Panc1 (cell line): Measurements from ENCODE around the gene KCNH5. TPM values are rescaled to one million over a fixed set of nuclear protein-coding genes. Genes with fewer than 3 reads are reported as not detected.

ENCODE experiments used
- ATAC-seq: fragments of 200-7000 bp; cut with Tn5 transposase; 2 replicates; pipeline ENCODE4 v1.9.1; 2020; ENCODE audit warnings: mild to moderate bottlenecking, moderate library complexity
- BruUV-seq: library from RNA; stranded (reverse); fragments of 400-500 nt; replicated peaks from 2 replicates; lab custom pipeline; 2021; lab: Mats Ljungman, UMichigan
- CTCF ChIA-PET: fragments of 300-600 bp; sonication (Branson Sonifier 250); formaldehyde crosslinking; loops from one replicate; lab custom pipeline; 2022; ENCODE audit warnings: antibody characterized with exemption; lab: Charles Lee
- POLR2A ChIA-PET: fragments of 300-600 bp; sonication (Branson Sonifier 250); formaldehyde crosslinking; loops from one replicate; lab custom pipeline; 2022; ENCODE audit warnings: antibody characterized with exemption; lab: Charles Lee
- DNase-seq: peaks from one replicate; pipeline ENCODE4 v3.0.0-alpha.2; 2010; ENCODE audit warnings: low read depth, low spot score
- H3K27ac ChIP-seq: 2 replicates; pipeline ENCODE4 v1.5.1; 2011; ENCODE audit warnings: mild to moderate bottlenecking, low read length, inconsistent platforms
- H3K27me3 ChIP-seq: fragments of 200-500 bp; sonication (Bioruptor generic); 2 replicates; pipeline ENCODE4 v1.6.0; 2014; ENCODE audit warnings: low read length, inconsistent platforms; ENCODE audit not compliant: control insufficient read depth, insufficient read depth
- H3K36me3 ChIP-seq: fragments of 200-500 bp; sonication (Bioruptor generic); 2 replicates; pipeline ENCODE4 v1.5.1; 2014; ENCODE audit warnings: inconsistent platforms, mild to moderate bottlenecking, low read length, moderate library complexity; ENCODE audit not compliant: control insufficient read depth, insufficient read depth
- H3K4me1 ChIP-seq: 2 replicates; pipeline ENCODE4 v1.5.1; 2011; ENCODE audit warnings: inconsistent platforms, mild to moderate bottlenecking, low read length, moderate library complexity; ENCODE audit not compliant: control insufficient read depth, insufficient read depth
- H3K4me3 ChIP-seq, 2 experiments: 2 replicates each; pipeline ENCODE4 v1.5.1; 2011 to 2012; ENCODE audit warnings: low read depth in 2 of 2, low read length in 2 of 2, mild to moderate bottlenecking in 2 of 2, inconsistent platforms in 1 of 2, moderate library complexity in 1 of 2
- H3K9me3 ChIP-seq: fragments of 200-500 bp; sonication (Bioruptor generic); 2 replicates; pipeline ENCODE4 v1.5.1; 2014; ENCODE audit warnings: low read depth, mild to moderate bottlenecking, inconsistent platforms, low read length, moderate library complexity; ENCODE audit not compliant: control insufficient read depth, insufficient read depth
- CTCF ChIP-seq: fragments of 450-650 bp; IDR thresholded peaks from 2 replicates; pipeline ENCODE4 v1.5.1; 2017; ENCODE audit warnings: mild to moderate bottlenecking
- POLR2AphosphoS5 ChIP-seq: IDR thresholded peaks from 2 replicates; pipeline ENCODE4 v1.6.1; 2012; ENCODE audit warnings: mild to moderate bottlenecking, low read depth, low read length, moderate library complexity
- SIN3A ChIP-seq: IDR thresholded peaks from 2 replicates; pipeline ENCODE4 v1.6.1; 2012; ENCODE audit warnings: low read depth, mild to moderate bottlenecking, low read length, moderate library complexity, borderline replicate concordance; ENCODE audit not compliant: insufficient read depth
- TCF7L2 ChIP-seq: IDR thresholded peaks from 2 replicates; pipeline ENCODE4 v1.6.1; 2011; ENCODE audit warnings: mild to moderate bottlenecking, low read depth, low read length, inconsistent platforms
- in situ Hi-C: cut with HindIII; loops from 2 replicates; pipeline ENCODE4 v1.10.0; 2016; ENCODE audit warnings: low sequenced_read_pairs, low pct_unique_long_range_greater_than_20kb
- intact Hi-C: fragments of 100-400 bp; cut with micrococcal nuclease; formaldehyde crosslinking; loops from one replicate; pipeline ENCODE4 v1.10.0; 2022; ENCODE audit not compliant: unreplicated experiment
- total RNA-seq: library from RNA; stranded (reverse); gene quantifications from one replicate; pipeline ENCODE4 v1.2.1, GENCODE V29; 2021; ENCODE audit not compliant: unreplicated experiment
- TF ChIP-seq, protein P1 (sequence below), 2 experiments: IDR thresholded peaks; 2 replicates each; pipeline ENCODE4 v1.6.1; 2011 to 2012; ENCODE audit warnings: low read depth in 2 of 2, control low read depth in 1 of 2, low read length in 1 of 2, mild to moderate bottlenecking in 1 of 2, moderate library complexity in 1 of 2; ENCODE audit not compliant: insufficient read depth in 1 of 2

The KCNH5 gene
- total RNA-seq, 1 experiment from 2014 or later: not detected

DNA sequence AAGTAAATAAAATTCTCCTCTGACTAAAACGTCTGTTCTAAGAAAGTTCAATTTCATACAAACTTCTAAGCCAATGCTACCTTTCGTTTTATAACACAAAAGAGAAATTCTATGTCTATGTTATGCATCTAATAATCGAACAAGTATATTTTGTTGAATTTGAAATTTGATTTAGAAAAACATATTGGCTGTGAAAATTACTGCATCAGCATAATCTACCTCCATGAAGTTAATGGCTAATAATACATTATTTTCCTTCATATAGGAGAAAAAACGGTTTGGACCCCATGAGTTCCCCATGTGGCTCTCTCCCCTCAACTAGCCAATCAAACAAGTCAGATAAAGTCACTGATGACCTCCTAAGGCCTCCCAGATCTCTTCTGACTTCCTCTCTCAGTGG, 106.5 kb downstream of the KCNH5 start:
- no peaks in the 10 kb centered on the region for H3K9me3 ChIP-seq
- intact Hi-C loops: no loop called here
- in situ Hi-C loops: no loop called here
- ATAC-seq (no peak), DNase-seq (no peak)
- no peaks in the 10 kb centered on the region for H3K4me1 ChIP-seq
- BruUV-seq: no TSS peak
- ChIA-PET CTCF (no interaction called here), POLR2A (no interaction called here)
- no peaks in the 10 kb centered on the region for H3K36me3 ChIP-seq
- no peak for TF ChIP-seq TCF7L2
- no peak for TF ChIP-seq CTCF
- no peak for TF ChIP-seq SIN3A
- TF ChIP-seq, protein P1, sequence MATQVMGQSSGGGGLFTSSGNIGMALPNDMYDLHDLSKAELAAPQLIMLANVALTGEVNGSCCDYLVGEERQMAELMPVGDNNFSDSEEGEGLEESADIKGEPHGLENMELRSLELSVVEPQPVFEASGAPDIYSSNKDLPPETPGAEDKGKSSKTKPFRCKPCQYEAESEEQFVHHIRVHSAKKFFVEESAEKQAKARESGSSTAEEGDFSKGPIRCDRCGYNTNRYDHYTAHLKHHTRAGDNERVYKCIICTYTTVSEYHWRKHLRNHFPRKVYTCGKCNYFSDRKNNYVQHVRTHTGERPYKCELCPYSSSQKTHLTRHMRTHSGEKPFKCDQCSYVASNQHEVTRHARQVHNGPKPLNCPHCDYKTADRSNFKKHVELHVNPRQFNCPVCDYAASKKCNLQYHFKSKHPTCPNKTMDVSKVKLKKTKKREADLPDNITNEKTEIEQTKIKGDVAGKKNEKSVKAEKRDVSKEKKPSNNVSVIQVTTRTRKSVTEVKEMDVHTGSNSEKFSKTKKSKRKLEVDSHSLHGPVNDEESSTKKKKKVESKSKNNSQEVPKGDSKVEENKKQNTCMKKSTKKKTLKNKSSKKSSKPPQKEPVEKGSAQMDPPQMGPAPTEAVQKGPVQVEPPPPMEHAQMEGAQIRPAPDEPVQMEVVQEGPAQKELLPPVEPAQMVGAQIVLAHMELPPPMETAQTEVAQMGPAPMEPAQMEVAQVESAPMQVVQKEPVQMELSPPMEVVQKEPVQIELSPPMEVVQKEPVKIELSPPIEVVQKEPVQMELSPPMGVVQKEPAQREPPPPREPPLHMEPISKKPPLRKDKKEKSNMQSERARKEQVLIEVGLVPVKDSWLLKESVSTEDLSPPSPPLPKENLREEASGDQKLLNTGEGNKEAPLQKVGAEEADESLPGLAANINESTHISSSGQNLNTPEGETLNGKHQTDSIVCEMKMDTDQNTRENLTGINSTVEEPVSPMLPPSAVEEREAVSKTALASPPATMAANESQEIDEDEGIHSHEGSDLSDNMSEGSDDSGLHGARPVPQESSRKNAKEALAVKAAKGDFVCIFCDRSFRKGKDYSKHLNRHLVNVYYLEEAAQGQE (IDR thresholded peaks at IDR 0.05; ENCODE audit: insufficient read depth in 1 of 2, low read depth in 2 of 2, low read length in 1 of 2): no peak
- H3K27me3 ChIP-seq: no peaks in the 10 kb centered on the region
- no peak overlapping the region for H3K4me3 ChIP-seq
- H3K27ac ChIP-seq: no peak overlapping the region

DNA sequence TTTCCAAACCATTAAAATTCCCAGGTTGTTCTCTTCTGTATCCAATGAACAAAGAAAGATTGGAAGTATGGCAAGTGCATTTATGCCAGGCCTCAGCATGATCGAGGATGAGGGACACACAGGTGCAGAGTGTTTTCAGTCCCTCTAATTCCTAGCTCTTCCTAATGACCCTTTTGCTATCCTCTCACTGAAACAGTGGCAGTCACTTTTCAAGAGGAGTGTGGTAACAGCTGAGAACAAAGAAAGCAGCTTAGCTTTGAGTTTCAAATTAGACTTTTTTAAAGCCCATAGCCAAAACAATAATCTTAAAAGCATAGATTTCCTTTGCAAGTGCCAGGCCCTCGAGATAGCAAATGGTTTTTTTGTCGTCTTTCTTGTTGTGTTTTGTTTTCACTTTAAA, 110.8 kb downstream of the KCNH5 start:
- Histone ChIP-seq H3K27ac (no peak overlapping the region), H3K27me3 (no peaks in the 10 kb centered on the region), H3K4me1 (no peaks in the 10 kb centered on the region), H3K36me3 (no peaks in the 10 kb centered on the region), H3K4me3 (no peak overlapping the region), H3K9me3 (no peaks in the 10 kb centered on the region)
- no TSS peak for BruUV-seq
- ATAC-seq: no peak
- no peak for DNase-seq
- intact Hi-C loops (no loop called here), in situ Hi-C loops (no loop called here)
- ChIA-PET POLR2A (no interaction called here), CTCF (no interaction called here)
- no peak for TF ChIP-seq POLR2AphosphoS5
- no peak for TF ChIP-seq CTCF
- no peak for TF ChIP-seq TCF7L2
- TF ChIP-seq SIN3A: no peak
- TF ChIP-seq, protein P1 (IDR thresholded peaks at IDR 0.05; ENCODE audit: insufficient read depth in 1 of 2, low read depth in 2 of 2, low read length in 1 of 2): no peak
